ENCODE data around the gene SEMA4C. TPM values are rescaled to one million over a fixed set of nuclear protein-coding genes. Genes with fewer than 3 reads are reported as not detected.
A peak's percentile ranks its signal among the peaks of the same experiment; 100 is the strongest.

The SEMA4C gene
- total and polyA plus RNA-seq, 9 of the 15 experiments (the other 6 are each of a cell fraction or from before 2014, with no cell fraction given), result 0.32 to 59.7 (median 23.9) TPM

DNA sequence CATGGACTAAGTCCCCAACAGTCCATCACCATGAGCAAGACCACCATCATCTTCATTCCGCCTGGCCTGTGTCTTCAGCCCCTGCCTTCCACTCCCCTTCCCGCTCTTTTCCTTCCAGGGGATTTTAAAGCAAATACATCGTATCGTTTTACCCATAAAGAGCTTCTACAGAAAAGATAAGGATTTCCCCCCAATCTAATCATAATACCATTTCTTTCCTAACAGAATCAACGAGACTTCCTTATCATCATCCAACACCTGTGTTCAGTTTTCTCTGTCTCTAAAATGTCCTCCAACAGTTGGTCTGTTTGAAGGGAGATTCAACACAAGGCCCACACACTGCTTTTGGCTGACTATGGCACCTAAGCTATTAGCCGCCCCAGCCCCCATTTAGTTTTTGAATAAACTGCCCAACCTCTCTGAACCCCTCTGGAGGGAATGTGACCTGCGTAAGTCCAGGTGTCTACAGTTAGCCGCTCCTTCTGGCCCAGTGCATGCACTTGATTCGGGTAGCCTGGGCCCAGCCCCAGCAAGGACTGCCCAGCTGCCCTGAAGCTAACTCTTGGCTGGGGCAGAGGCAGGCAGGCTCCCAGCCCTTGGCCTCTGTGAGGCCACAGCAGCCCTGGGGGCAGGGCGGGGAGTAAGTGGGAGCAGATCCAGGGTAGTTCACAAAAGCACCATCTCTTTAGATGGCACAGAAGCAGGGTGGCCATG lies 25.3 kb upstream of the SEMA4C start (continued):
- TF ChIP-seq, protein P1, sequence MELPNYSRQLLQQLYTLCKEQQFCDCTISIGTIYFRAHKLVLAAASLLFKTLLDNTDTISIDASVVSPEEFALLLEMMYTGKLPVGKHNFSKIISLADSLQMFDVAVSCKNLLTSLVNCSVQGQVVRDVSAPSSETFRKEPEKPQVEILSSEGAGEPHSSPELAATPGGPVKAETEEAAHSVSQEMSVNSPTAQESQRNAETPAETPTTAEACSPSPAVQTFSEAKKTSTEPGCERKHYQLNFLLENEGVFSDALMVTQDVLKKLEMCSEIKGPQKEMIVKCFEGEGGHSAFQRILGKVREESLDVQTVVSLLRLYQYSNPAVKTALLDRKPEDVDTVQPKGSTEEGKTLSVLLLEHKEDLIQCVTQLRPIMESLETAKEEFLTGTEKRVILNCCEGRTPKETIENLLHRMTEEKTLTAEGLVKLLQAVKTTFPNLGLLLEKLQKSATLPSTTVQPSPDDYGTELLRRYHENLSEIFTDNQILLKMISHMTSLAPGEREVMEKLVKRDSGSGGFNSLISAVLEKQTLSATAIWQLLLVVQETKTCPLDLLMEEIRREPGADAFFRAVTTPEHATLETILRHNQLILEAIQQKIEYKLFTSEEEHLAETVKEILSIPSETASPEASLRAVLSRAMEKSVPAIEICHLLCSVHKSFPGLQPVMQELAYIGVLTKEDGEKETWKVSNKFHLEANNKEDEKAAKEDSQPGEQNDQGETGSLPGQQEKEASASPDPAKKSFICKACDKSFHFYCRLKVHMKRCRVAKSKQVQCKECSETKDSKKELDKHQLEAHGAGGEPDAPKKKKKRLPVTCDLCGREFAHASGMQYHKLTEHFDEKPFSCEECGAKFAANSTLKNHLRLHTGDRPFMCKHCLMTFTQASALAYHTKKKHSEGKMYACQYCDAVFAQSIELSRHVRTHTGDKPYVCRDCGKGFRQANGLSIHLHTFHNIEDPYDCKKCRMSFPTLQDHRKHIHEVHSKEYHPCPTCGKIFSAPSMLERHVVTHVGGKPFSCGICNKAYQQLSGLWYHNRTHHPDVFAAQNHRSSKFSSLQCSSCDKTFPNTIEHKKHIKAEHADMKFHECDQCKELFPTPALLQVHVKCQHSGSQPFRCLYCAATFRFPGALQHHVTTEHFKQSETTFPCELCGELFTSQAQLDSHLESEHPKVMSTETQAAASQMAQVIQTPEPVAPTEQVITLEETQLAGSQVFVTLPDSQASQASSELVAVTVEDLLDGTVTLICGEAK (IDR thresholded peaks at IDR 0.05), result peak; percentile 27; the same call in 1 of the 2 replicates
- TF ChIP-seq, protein P1 (CRISPR knock-in tag; IDR thresholded peaks at IDR 0.05), result no peak
- TF ChIP-seq ETV1 (tag; conservative IDR thresholded peaks at IDR 0.05; ENCODE audit: low read depth) (peak; percentile 45; the same call in 1 of the 2 replicates), RFX5 (IDR thresholded peaks at IDR 0.05; ENCODE audit: low read depth, low read length) (no peak), CHD1 (IDR thresholded peaks at IDR 0.05; ENCODE audit: low read length) (no peak), HNRNPL (IDR thresholded peaks at IDR 0.05; ENCODE audit: low read depth, low read length) (no peak), ZNF79 (CRISPR knock-in tag; IDR thresholded peaks at IDR 0.05; ENCODE audit: low read depth) (no peak), MAZ (CRISPR knock-in tag; conservative IDR thresholded peaks at IDR 0.05 in 1 of 2, IDR thresholded peaks at IDR 0.05 in 1 of 2) (peak; percentile 21 to 51; a peak in 1 of 4 replicates), HMGN3 (IDR thresholded peaks at IDR 0.05; ENCODE audit: borderline replicate concordance, extremely low read depth, insufficient read length, low read depth, low read length) (peak; percentile 9), SRSF7 (optimal IDR thresholded peaks at IDR 0.05; ENCODE audit: low read depth, low read length) (no peak), MEIS2 (IDR thresholded peaks at IDR 0.05; ENCODE audit: partially characterized antibody) (peak; percentile 12), STAG1 (CRISPR knock-in tag; IDR thresholded peaks at IDR 0.05; ENCODE audit: borderline replicate concordance) (no peak)
- TF ChIP-seq, protein P2, sequence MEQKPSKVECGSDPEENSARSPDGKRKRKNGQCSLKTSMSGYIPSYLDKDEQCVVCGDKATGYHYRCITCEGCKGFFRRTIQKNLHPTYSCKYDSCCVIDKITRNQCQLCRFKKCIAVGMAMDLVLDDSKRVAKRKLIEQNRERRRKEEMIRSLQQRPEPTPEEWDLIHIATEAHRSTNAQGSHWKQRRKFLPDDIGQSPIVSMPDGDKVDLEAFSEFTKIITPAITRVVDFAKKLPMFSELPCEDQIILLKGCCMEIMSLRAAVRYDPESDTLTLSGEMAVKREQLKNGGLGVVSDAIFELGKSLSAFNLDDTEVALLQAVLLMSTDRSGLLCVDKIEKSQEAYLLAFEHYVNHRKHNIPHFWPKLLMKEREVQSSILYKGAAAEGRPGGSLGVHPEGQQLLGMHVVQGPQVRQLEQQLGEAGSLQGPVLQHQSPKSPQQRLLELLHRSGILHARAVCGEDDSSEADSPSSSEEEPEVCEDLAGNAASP (IDR thresholded peaks at IDR 0.05), result no peak
- TF ChIP-seq, protein P3, sequence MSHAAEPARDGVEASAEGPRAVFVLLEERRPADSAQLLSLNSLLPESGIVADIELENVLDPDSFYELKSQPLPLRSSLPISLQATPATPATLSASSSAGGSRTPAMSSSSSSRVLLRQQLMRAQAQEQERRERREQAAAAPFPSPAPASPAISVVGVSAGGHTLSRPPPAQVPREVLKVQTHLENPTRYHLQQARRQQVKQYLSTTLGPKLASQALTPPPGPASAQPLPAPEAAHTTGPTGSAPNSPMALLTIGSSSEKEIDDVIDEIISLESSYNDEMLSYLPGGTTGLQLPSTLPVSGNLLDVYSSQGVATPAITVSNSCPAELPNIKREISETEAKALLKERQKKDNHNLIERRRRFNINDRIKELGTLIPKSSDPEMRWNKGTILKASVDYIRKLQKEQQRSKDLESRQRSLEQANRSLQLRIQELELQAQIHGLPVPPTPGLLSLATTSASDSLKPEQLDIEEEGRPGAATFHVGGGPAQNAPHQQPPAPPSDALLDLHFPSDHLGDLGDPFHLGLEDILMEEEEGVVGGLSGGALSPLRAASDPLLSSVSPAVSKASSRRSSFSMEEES (CRISPR knock-in tag; IDR thresholded peaks at IDR 0.05), result no peak; the same call in 1 of the 2 replicates
